HG02763 (cell line): Measurements from ENCODE around the gene GEMIN7.

Experiments used
- ATAC-seq: cut with Tn5 transposase; IDR thresholded peaks from one replicate; pipeline ENCODE4 v1.9.1; 2021; ENCODE audit warnings: mild to moderate bottlenecking, moderate library complexity; ENCODE audit not compliant: unreplicated experiment

The GEMIN7 gene

GRCh38 chr19:45059258-45059965 lies 19.6 kb upstream of the GEMIN7 start:
- ATAC-seq = no peak

DNA sequence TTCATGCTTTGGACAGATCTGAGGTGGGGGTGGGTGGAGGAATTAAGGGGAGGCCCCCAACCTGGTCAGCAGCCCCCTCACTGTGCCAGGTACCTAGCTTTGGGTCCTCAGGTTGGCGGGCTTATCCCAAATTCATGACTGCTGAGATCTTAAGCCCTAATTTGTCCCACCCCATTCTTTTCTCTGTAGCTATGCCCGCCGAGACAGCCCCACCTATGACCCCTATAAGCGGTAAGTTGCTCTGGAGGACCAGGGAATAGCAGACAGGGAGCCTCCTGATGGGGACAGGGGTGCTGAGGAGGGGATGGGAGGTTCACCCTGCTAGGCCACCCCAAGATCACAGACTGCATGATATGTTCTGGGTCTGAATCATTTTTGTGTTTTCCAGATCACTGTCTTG lies 17.1 kb upstream of the GEMIN7 start:
- ATAC-seq = no peak

GRCh38 chr19:45063851-45064801 lies 14.9 kb upstream of the GEMIN7 start:
- ATAC-seq = no peak

DNA sequence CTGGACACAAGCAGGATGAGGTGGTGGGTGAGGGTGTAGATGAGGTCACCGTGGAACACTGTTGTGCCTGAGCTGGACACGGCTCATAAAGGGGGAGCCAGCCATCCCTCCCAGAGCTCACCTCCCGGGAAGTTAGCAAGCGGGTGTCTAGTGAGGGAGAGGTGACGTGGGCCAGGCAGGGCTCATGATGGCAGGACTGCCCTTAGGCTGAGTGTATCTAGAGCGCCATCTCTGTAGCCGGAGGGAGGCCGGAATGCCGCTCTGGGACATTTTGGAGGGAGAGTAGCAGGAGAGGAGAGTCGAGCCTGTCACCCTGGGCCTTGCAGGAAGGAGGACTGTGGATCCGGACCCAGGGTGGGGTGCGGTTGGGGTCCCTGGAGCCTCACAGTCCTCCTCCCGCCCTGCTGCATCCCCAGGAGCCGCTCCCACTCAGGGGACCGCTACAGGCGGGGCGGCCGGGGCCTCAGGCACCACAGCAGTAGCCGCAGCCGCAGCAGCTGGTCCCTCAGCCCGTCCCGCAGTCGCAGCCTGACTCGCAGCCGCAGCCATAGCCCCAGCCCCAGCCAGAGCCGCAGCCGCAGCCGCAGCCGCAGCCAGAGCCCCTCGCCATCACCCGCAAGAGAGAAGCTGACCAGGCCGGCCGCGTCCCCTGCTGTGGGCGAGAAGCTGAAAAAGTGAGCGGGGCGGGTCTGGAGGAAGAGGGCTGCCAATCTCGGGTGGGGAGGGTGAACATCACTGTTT lies 12.0 kb upstream of the GEMIN7 start:
- no peak for ATAC-seq

GRCh38 chr19:45068041-45068440 lies 11.0 kb upstream of the GEMIN7 start:
- no peak for ATAC-seq

DNA sequence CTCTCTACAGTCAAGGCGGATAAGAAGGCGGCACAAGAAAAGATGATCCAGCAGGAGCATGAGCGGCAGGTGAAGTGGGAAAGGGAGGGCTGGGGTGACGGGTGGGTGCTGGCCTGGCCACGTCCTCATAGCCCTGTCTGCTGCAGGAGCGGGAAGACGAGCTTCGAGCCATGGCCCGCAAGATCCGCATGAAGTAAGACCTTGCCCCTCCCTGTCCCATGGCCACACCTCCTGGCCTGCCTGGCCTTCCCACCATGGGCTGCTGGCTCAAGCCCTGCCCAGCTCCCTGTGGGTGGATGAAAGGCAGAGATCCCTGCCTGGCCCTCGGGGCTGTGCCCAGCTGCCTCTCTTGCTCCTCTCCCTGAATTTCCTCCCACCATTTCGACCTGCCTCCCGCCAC lies 10.0 kb upstream of the GEMIN7 start:
- ATAC-seq = no peak

GRCh38 chr19:45070214-45070613 lies 8.8 kb upstream of the GEMIN7 start:
- ATAC-seq = no peak

DNA sequence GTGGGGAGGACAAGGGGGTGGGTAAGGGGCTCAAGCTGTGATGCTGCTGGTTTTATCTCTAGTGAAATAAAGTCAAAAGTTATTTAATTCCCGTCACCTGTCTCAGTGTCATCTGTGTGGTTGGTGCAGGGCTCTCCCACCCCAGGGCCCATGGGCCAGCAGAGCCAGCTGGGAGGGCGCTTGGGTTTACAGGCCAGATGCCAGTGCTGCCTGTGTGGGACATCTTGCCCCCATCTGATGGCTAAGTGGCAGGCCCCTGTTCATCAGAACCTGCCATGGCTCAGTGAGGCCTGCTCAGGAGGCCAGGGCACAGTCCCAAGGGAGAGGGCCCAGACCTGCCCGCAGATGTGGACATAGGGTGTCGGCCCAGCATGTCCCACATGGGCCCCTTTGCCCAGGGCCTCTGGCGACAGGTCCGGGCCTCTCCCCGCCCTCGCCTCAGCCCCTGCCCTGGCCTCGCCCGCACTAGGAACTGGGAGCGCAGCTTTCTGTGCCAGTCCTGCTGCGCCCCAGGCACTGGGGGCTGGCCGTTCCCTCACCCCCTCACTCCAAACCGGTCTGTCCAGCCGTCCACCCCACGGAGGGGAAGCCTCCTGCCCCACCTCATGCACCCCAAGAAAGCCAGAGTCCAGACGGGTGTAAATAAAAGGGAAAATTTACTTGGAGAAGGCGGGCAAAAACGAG lies 8.1 kb upstream of the GEMIN7 start:
- no peak for ATAC-seq

DNA sequence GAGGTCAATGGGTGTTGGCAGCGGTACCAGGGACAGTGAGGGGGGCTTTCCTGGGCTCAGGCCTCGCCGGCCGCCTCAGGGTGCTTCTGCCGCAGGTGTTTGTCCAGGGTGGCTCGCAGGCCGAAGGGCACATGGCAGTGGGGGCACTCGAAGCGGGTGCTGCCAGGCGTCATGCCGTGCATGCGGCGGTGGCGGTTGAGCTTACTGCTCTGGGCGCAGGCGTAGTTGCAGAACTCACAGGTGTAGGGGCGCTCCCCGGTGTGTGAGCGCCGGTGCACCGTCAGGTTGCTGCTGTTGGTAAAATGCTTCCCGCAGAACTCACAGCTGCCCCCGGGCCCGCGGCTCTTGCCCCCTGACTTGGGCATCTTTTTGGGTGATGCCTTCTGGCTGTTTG lies 7.5 kb upstream of the GEMIN7 start:
- ATAC-seq = no peak

DNA sequence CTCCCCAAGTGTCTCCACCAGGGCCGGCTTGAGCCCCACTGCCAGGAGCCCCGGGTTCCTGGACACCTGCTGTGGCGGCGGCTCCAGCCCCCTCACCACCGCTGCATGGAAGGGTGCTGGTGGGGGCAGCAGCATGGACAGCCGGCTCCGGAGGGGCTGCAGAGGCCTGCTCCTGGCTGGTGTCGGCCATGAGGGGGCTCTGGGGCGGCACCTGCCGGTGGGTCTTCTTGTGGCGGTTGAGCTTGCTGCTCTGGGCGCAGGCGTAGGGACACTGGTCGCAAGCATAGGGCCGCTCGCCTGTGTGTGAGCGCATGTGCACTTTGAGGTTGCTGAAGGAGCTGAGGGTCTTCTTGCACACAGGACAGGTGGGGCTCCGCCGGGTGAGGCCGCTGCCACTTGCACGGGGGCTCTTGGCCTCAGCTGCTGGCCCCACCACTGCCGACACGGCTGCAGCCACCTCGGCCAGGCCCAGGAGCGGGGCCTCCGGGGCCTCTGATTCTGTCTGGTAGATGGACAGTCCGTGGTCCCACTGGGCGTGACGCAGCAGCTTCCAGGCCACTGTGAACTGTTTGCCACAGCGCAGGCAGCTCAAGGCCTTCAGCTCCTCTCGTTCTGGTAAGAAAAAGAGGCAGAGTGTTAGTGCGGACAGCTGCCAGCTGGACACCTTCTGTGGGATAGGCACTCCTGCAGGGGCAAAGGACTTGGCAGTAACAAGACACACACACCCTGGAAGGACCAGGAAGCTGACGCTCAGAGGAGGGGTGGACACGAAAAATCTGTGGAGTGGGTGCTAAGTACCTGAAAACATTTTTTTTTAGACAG lies 6.9 kb upstream of the GEMIN7 start:
- ATAC-seq = no peak

DNA sequence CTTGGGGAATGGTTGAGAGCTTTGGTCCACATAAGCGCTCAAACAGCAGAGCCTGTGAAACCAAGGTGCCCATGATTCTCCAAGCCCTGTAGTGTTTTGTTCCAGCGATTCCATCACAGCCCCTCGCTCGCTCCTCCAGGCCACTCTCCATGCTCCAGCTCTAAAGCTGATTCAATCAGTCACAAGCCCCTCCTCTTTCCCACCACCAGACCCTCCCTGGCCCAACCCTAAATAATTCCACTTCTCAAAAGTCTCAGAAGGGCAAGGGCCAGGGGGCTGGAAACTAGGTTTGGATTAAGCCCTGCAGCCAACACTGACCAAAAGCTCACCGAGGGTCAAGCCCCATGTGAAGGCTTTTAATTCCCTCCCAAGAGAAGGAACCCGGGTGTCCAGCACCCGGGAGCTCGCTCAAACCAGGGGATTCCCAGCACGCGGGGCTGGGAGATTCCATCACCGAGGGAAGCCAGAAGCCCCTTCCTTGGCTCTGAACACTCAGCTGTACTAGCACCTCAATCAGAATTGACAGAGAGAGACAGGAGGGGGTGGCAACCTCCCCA lies 4.2 kb upstream of the GEMIN7 start:
- ATAC-seq = no peak

DNA sequence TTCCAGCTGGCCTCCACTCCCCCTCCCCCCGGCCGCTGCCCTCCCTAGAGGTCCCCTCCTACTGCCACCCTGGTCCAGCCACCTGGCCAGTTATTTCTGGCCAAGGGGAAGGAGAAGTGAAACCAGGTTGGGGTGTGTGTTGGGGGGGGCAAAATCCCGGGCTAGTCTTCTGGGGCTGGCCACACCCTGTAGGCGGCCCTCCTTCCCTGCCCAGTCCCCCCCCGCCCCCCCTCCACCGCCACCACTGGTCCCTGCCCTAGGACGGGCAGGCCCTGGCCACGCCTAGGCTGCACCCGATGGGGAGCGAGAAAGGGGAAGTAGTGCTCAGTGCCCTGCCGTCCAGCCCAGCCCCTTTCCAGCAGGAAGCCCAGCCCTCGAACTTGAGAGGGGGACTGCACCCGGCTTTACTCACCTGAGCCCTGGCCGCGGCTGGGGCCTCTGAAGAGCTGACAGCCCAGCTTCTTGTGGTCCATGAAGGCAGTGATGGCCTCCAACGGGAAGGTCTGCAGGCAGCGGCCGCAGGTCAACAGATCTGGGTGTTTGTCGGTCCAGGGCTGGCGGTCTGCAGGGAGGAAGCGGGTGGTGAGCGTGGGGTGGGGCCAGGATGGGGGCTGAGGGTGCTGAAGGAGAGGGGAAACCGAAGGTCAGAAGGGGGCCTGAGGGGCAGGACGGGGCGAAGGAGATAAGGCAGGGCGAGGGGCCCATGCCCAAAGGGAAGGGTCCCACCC lies 3.6 kb upstream of the GEMIN7 start:
- ATAC-seq = peak; percentile 42

GRCh38 chr19:45076029-45076850 lies 2.8 kb upstream of the GEMIN7 start, which contains the start of gene ZNF296:
Gene ZNF296 (minus strand): TSS chr19:45076478. CDS start chr19:45076373, 105 bp downstream.
- peak; percentile 46 for ATAC-seq

DNA sequence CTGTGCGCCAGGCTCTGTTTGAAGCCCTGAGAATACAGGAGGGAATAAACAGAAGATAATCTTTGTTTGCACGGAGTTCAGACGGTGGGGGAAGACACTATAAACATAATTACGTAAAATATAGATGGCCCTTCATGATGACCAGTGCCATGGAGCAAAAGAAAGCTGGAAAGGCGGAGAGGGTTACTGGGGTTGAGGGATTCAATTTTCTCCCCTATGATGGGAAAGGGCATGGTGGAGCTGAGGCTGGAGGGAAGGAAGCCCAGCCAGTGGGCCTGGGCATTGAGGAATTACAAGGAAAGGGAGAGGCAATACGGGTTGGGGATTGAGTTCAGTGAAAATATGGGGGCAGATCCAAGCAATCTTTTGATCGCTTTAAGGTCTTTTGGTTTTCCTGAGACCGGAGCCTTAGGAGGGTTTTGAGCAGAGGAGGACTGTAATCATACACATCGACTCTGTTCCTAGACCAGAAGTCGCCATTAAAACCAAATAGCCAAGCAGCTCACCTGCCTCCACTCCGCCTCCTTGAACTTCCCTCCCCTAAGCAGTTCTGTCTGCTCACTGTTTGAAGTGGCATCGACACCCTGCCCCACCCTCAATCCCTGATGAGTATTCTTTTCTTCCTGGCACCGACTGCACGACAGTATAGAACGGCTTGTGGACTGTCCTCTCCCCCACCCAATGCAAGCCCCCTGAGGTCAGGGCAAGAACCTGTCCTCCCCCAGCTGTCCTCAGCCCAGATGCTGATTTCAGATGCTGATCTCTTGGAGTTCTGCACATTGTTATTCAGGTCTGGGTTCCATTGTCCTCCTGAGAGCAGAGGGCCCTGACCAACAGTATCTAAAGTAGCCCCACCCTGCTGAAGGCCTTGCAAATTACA lies 2.0 kb upstream of the GEMIN7 start:
- ATAC-seq = no peak

GRCh38 chr19:45078390-45079062 lies 534 bp upstream of the GEMIN7 start:
- no peak for ATAC-seq

DNA sequence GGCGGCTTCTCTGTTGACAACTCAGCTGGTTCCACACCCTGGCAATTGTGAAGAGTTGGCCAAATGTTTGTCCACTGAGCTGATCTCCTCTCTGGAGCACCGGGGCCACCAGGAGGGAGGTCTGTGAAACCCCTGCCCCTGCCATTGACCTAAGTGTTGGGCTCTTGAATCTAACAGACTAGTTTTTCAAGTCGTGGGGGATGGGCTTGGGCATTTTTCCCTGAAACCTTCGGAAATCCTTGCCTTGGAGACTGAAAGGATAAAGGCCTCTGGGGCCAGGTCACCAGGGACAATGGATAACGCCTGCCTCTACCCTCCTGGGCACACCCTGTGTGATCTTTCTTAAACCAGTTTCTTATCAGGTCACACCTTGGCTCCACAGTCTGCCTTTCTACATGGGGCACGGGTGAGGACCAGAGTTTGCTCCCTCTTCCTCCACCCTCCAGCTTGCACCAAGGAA lies 881 bp downstream of the GEMIN7 start:
- no peak for ATAC-seq
